Pancreas (tissue), 10 donors: ENCODE measurements around the gene TRA2B. TPM values are rescaled to one million over a fixed set of nuclear protein-coding genes. Genes with fewer than 3 reads are reported as not detected.

ENCODE experiments used
- ATAC-seq, 4 donors: fragments of 200-7000 bp; cut with Tn5 transposase; one replicate each; pipeline versions ENCODE4 v1.8.0 to v1.9.1; 2020; ENCODE audit warnings: mild to moderate bottlenecking in 4 of 4, moderate library complexity in 4 of 4
- DNase-seq, 6 donors: peaks; one replicate each; pipeline ENCODE4 v3.0.0-alpha.2; 2020
- FAIRE-seq: peaks from 2 replicates; lab custom pipeline; 2012; peaks lifted over from hg19 to GRCh38; lab: Jason Lieb, UNC
- H3K27ac ChIP-seq, 4 donors: fragments of 200-600 bp; sonication (generic); 1 replicate in 3 of 4; 2 replicates in 1 of 4; pipeline versions ENCODE4 v1.5.0 to v1.8.0; 2020
- H3K27me3 ChIP-seq, 4 donors: fragments of 200-600 bp; one replicate each; pipeline ENCODE4 v1.8.0; 2021
- H3K36me3 ChIP-seq, 3 donors: fragments of 200-600 bp; sonication (generic) in 1 of 3; one replicate each; pipeline versions ENCODE4 v1.5.0 to v1.8.0; 2020 to 2021
- H3K4me1 ChIP-seq, 3 donors: fragments of 200-600 bp; one replicate each; pipeline ENCODE4 v1.8.0; 2021
- H3K4me3 ChIP-seq, 4 donors: fragments of 200-600 bp; sonication (generic) in 2 of 4; one replicate each; pipeline versions ENCODE4 v1.5.0 to v1.8.0; 2020 to 2021
- H3K9me3 ChIP-seq, 4 donors: fragments of 200-600 bp; one replicate each; pipeline ENCODE4 v1.8.0; 2021
- WGBS, 2 donors: extraction: QIAGEN DNeasy Blood & Tissue Kit; methylation state at CpG; one replicate each; pipeline ENCODE4 v1.1.7; 2013; 5-methylcytosine and 5-hydroxymethylcytosine counted together
- intact Hi-C, 3 donors: fragments of 100-400 bp; cut with DNase I; formaldehyde crosslinking; loops; one replicate each; pipeline versions ENCODE4 v1.11.1 to v1.14.2; 2022
- polyA plus RNA-seq, 2 donors: library from polyadenylated mRNA; stranded (reverse); fragments of 200-250 nt; gene quantifications; one replicate each; pipeline ENCODE4 v1.2.3, GENCODE V29; 2013
- total RNA-seq, 6 donors: library from RNA; stranded (reverse); fragmentation: NEBNext Ultra II Directional in 4 of 6; extraction: Animal tissue kit (Norgen Biotek cat#: 25700) in 4 of 6; gene quantifications; one replicate each; pipeline versions ENCODE4 v1.2.1 to v1.2.4, GENCODE V29; 2021 to 2023
- TF ChIP-seq, protein P1 (sequence below), 4 donors: fragments of 200-600 bp; sonication (generic) in 3 of 4; IDR thresholded peaks; one replicate each; pipeline versions ENCODE4 v1.5.0 to v1.8.0; 2021; ENCODE audit warnings: antibody characterized with exemption in 4 of 4
- donor health status: healthy with polysubstance abuse.
- donor health status: DM: no; HTN: no; CAD: no; lungs with moderate emphysema.
- donor health status: DM: no; HTN: no; CAD: no.
- donor health status: control.
- donor health status: control.
- donor health status: Bipolar disorder and iron deficiency.
- donor health status: DM: yes; HTN: yes; CAD: no.
- donor health status: DM: no; HTN: no; CAD: no.
- donor health status: DM: no; HTN: no; CAD: no.
- donor health status: DM: yes; HTN: yes; CAD: no.

The TRA2B gene
- total and polyA plus RNA-seq, 8 donors, result 27.4 to 79.2 (median 47.3) TPM

DNA sequence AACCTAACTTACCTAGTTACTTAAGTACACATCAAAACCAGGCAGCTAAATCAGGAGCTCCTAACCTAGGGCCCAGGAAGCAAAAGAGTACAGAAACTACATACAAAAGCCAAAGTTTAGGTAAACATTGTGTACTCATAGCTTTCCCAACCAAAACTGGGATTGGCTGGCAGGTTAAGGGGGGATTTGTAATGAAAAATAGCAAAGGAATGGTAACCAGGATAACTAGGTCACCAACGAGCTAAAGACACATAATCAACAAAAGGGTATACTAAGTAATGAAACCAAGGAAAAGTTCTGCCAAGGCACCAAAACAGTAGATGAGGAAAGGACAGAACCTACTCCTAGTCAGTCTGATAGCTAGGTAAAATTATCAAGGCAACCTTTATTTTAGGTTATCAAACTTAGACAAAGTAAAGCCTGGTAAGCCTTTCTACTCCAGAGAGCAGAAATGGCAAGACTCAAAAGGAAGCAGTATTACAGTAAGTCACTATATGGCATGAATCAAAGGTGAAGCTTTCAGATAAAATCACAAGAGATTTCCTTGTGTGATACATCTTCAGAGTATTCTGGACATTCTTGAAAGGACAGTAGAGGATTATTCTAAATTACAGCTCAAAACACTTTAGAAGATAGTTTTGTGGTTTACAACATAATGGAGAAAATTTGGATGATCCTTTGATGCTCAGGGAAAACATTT is 10.2 kb downstream of the TRA2B start:
- 0 to 4% methylated on average over 1 of the region's 1 CpG for WGBS, 2 donors
- FAIRE-seq (no peak), DNase-seq (no peak), ATAC-seq (no peak)
- Histone ChIP-seq H3K4me3 (no peak overlapping the region), H3K9me3 (no peaks in the 10 kb centered on the region), H3K4me1 (peaks cover 45 to 70% (median 66%) of the 10 kb centered on the region in 3 donors), H3K36me3 (peaks cover 0 to 27% (median 23%) of the 10 kb centered on the region in 3 donors), H3K27me3 (no peaks in the 10 kb centered on the region), H3K27ac (peak overlapping the region in 1 of 4 donors; percentile 23)
- TF ChIP-seq, protein P1, sequence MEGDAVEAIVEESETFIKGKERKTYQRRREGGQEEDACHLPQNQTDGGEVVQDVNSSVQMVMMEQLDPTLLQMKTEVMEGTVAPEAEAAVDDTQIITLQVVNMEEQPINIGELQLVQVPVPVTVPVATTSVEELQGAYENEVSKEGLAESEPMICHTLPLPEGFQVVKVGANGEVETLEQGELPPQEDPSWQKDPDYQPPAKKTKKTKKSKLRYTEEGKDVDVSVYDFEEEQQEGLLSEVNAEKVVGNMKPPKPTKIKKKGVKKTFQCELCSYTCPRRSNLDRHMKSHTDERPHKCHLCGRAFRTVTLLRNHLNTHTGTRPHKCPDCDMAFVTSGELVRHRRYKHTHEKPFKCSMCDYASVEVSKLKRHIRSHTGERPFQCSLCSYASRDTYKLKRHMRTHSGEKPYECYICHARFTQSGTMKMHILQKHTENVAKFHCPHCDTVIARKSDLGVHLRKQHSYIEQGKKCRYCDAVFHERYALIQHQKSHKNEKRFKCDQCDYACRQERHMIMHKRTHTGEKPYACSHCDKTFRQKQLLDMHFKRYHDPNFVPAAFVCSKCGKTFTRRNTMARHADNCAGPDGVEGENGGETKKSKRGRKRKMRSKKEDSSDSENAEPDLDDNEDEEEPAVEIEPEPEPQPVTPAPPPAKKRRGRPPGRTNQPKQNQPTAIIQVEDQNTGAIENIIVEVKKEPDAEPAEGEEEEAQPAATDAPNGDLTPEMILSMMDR (IDR thresholded peaks at IDR 0.05), result no peak
- intact Hi-C loops, result no loop called here

DNA sequence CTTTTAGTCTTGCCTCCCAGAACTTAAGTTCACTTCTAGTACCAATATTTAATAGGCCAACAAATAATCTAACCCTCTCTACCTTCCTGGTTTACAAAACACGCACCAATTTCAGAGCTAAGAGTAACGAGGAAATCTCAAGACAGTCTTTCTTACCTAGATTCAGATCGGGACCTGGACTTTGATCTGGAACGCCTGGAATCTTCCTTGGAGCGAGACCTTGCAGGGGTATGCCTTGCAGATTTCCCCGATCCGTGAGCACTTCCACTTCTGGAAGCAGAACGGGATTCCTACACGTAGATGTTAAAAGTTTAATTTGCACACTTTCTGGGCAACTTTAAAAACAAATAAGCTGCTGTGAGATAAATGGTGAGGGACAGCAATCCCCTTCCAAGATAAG is 11.4 kb downstream of the TRA2B start:
- H3K27ac ChIP-seq, result peak overlapping the region in 1 of 4 donors; percentile 10
- DNase-seq, result no peak
- H3K36me3 ChIP-seq, result peaks cover 4 to 39% (median 35%) of the 10 kb centered on the region in 3 donors
- H3K4me3 ChIP-seq, result peak overlapping the region in 1 of 4 donors; percentile 1
- peak in 3 of 4 donors; percentile 4 to 51 (median 12) for ATAC-seq
- TF ChIP-seq, protein P1 (IDR thresholded peaks at IDR 0.05), result no peak
- no peaks in the 10 kb centered on the region for H3K27me3 ChIP-seq
- intact Hi-C loops, result no loop called here
- H3K4me1 ChIP-seq, result peaks cover 41 to 68% (median 54%) of the 10 kb centered on the region in 3 donors
- FAIRE-seq, result no peak
- WGBS, 2 donors, result 14 to 15% methylated on average over 9 of the region's 9 CpGs
- H3K9me3 ChIP-seq, result no peaks in the 10 kb centered on the region

DNA sequence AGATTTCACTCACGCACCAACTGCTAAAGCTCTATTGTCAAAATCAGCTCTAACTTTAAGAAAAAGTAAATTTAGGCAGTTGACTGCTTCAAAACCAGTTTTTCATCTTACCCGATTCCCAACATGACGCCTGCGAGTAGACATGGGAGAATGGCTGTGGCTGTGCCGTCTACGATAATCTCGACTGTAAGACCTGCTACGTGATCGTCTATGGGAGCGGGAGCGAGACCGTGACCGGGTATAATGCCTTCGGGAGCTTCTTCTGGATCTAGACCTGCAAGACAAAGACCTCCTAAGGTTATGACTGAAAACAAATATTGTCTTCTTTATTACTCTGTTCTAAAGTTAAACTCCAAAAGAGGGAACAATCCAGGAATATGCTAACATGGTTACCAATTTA is 12.5 kb downstream of the TRA2B start:
- WGBS, 2 donors, result 88 to 95% methylated on average over 14 of the region's 14 CpGs
- FAIRE-seq (no peak), ATAC-seq (no peak), DNase-seq (no peak)
- intact Hi-C loops, result no loop called here
- Histone ChIP-seq H3K4me1 (peaks cover 31 to 57% (median 43%) of the 10 kb centered on the region in 3 donors), H3K27me3 (no peaks in the 10 kb centered on the region), H3K4me3 (no peak overlapping the region), H3K27ac (no peak overlapping the region), H3K9me3 (no peaks in the 10 kb centered on the region), H3K36me3 (peaks cover 4 to 50% (median 42%) of the 10 kb centered on the region in 3 donors)
- TF ChIP-seq, protein P1 (IDR thresholded peaks at IDR 0.05), result no peak

DNA sequence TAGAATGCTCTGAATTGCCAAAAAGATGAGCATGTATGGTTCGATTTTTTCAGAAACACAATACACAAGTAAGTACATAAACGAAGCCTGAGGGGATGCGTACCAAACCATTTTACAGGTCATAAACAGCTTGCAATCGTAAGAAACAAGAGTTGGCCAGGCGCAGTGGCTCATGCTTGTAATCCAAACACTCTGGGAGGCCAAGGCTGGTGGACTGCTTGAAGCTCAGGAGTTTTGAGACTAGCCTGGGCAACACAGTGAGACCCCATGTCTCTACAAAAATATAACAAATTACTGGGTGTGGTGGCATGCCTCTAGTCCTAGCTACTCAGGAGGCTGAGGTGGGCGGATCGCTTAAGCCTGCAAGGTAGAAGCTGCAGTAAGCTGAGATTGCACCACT is 13.4 kb downstream of the TRA2B start:
- TF ChIP-seq, protein P1 (IDR thresholded peaks at IDR 0.05), result no peak
- FAIRE-seq, result no peak

DNA sequence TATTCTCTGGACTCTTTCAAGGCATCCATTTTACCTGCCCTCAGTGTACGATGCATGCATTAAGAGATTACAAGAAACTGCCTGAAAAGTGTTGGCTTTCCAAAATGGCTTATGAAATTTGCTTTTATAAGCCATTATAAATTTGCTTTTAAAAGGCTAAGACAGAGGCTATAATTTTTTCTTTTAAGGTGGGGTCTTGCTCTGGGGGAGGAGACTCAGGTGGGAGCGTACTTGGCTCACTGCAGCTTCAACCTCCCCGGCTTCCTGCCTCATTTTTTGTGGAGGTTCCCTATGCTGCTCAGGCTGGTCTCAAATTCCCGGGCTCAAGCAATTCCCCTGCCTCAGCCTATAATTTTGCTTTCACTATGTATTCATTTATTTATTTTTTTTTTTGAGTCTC is 17.6 kb downstream of the TRA2B start:
- H3K4me3 ChIP-seq, result no peak overlapping the region
- H3K27ac ChIP-seq, result no peak overlapping the region
- DNase-seq (no peak), ATAC-seq (no peak), FAIRE-seq (no peak)
- 94% methylated on average over 4 of the region's 4 CpGs for WGBS, 2 donors
- H3K27me3 ChIP-seq, result no peaks in the 10 kb centered on the region
- peaks cover 0 to 8% (median 0%) of the 10 kb centered on the region in 3 donors for H3K4me1 ChIP-seq
- intact Hi-C loops, result no loop called here
- peaks cover 4 to 96% (median 74%) of the 10 kb centered on the region in 3 donors for H3K36me3 ChIP-seq
- H3K9me3 ChIP-seq, result no peaks in the 10 kb centered on the region
- TF ChIP-seq, protein P1 (IDR thresholded peaks at IDR 0.05), result no peak

More for the DNA sequence above, 13.4 kb downstream of the TRA2B start:
- peaks cover 23 to 47% (median 33%) of the 10 kb centered on the region in 3 donors for H3K4me1 ChIP-seq
- H3K4me3 ChIP-seq, result no peak overlapping the region
- no peaks in the 10 kb centered on the region for H3K27me3 ChIP-seq
- intact Hi-C loops, result no loop called here
- peaks cover 4 to 60% (median 45%) of the 10 kb centered on the region in 3 donors for H3K36me3 ChIP-seq
- H3K27ac ChIP-seq, result no peak overlapping the region
- no peak for ATAC-seq
- 78 to 79% methylated on average over 7 of the region's 7 CpGs for WGBS, 2 donors
- no peak for DNase-seq
- no peaks in the 10 kb centered on the region for H3K9me3 ChIP-seq
